Right atrium auricular region (tissue), 2 donors: ENCODE data around the gene TFE3. TPM values are rescaled to one million over a fixed set of nuclear protein-coding genes. Genes with fewer than 3 reads are reported as not detected.
A peak's percentile ranks its signal among the peaks of the same experiment; 100 is the strongest.

Experiments
- DNase-seq: peaks from one replicate; pipeline ENCODE4 v3.0.0-alpha.2; 2019; ENCODE audit warnings: low spot score
- H3K27ac ChIP-seq, 2 donors: fragments of 200-600 bp; sonication (generic); 1 replicate in 1 of 2; 2 replicates in 1 of 2; pipeline ENCODE4 v1.5.1; 2016 to 2019
- H3K27me3 ChIP-seq, 2 donors: fragments of 200-600 bp; sonication (generic); one replicate each; pipeline versions ENCODE4 v1.5.1 to v1.6.0; 2017 to 2019
- H3K36me3 ChIP-seq: fragments of 200-600 bp; sonication (generic); one replicate; pipeline ENCODE4 v1.5.1; 2016
- H3K4me1 ChIP-seq, 2 donors: fragments of 200-600 bp; sonication (generic); one replicate each; pipeline versions ENCODE4 v1.5.1 to v1.6.0; 2017 to 2019
- H3K4me3 ChIP-seq, 2 donors: fragments of 200-600 bp; sonication (generic); 1 replicate in 1 of 2; 2 replicates in 1 of 2; pipeline ENCODE4 v1.5.1; 2017 to 2019; ENCODE audit warnings: mild to moderate bottlenecking in 1 of 2, moderate library complexity in 1 of 2
- H3K9me3 ChIP-seq, 2 donors: fragments of 200-600 bp; sonication (generic); one replicate each; pipeline ENCODE4 v1.5.1; 2019
- total RNA-seq, 2 donors: library from RNA; depleted of rRNA; stranded (reverse); fragments of >200 nt; gene quantifications; one replicate each; pipeline ENCODE4 v1.1.0, GENCODE V29; 2016
- TF ChIP-seq, protein P1 (sequence below), 2 donors: fragments of 200-600 bp; sonication (generic); IDR thresholded peaks; one replicate each; pipeline ENCODE4 v1.5.1; 2019; ENCODE audit warnings: antibody characterized with exemption in 2 of 2

TFE3 gene
- total RNA-seq, 2 donors from 2014 or later: 25.8 to 60.3 TPM

GRCh38 chrX:49077941-49078340 lies 34.8 kb upstream of the TFE3 start:
- peaks cover 0 to 21% of the 10 kb centered on the region in 2 donors for H3K4me1 ChIP-seq
- no peak overlapping the region for H3K4me3 ChIP-seq
- peaks cover 19% of the 10 kb centered on the region for H3K36me3 ChIP-seq
- no peak for DNase-seq
- no peaks in the 10 kb centered on the region for H3K9me3 ChIP-seq
- H3K27ac ChIP-seq: no peak overlapping the region
- TF ChIP-seq, protein P1, sequence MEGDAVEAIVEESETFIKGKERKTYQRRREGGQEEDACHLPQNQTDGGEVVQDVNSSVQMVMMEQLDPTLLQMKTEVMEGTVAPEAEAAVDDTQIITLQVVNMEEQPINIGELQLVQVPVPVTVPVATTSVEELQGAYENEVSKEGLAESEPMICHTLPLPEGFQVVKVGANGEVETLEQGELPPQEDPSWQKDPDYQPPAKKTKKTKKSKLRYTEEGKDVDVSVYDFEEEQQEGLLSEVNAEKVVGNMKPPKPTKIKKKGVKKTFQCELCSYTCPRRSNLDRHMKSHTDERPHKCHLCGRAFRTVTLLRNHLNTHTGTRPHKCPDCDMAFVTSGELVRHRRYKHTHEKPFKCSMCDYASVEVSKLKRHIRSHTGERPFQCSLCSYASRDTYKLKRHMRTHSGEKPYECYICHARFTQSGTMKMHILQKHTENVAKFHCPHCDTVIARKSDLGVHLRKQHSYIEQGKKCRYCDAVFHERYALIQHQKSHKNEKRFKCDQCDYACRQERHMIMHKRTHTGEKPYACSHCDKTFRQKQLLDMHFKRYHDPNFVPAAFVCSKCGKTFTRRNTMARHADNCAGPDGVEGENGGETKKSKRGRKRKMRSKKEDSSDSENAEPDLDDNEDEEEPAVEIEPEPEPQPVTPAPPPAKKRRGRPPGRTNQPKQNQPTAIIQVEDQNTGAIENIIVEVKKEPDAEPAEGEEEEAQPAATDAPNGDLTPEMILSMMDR (IDR thresholded peaks at IDR 0.05): no peak
- no peaks in the 10 kb centered on the region for H3K27me3 ChIP-seq

- TF ChIP-seq, protein P1 (IDR thresholded peaks at IDR 0.05): no peak
- Histone ChIP-seq H3K4me1 (peaks cover 0 to 27% of the 10 kb centered on the region in 2 donors), H3K27ac (no peak overlapping the region), H3K4me3 (no peak overlapping the region), H3K36me3 (peaks cover 19% of the 10 kb centered on the region), H3K9me3 (no peaks in the 10 kb centered on the region), H3K27me3 (no peaks in the 10 kb centered on the region)
- no peak for DNase-seq
Measured at GRCh38 chrX:49075347-49075746, 32.2 kb upstream of the TFE3 start.

DNA sequence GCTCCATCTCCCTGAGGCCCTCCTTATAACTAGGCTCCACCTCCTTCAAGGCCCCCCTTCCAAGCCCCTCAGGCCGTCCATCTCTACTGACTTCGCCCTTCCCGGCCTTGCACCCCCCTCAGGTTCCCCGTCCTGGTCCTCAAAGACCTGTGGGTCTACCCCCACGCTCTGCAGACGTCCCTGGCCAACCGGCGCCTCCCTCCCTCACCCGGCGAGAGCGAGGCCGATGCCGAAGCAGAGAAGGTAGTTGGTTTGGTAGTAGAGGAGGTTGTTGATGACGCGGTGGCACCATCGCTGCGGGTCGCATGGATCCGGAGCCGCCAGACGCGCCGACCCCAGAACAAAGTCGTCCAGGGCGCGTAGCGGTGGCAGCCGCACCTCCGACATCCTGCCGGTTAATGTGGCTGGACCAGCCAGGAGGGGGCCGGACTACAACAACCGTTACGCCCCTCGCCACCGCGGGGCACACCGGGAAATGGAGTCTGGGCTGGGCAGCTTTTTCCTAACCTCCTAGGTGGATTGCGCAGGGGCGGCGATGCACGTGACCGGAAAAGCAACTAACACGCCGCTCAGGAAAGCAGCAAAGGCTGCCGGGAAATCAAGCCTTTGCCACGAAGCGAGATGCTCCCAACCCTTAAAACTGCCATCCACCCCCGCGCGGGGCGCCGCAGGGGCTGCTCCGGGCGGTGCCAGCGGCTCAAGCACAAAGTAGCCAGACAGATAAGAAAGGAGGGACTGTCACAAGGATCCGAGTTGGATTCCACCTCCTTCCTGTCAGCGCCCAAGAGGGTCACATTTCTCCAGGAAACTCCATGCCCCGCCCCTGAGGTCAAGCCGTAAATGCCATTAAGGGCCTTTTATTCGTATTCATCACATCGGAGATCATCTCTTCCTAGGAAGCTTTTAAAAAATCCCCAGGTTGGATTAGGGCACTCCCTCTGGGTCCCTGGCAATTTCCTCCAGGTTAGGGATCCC lies 30.7 kb upstream of the TFE3 start, which contains the start of gene PRAF2:
TSS of gene PRAF2 (minus strand) at position 402 of the 975 bp plus-strand sequence. CDS start at position 387, 15 bp downstream.
- Histone ChIP-seq H3K27ac (peak within 1 kb of the TSS; percentile 70 to 80), H3K4me3 (peak within 1 kb of the TSS; percentile 51 to 59), H3K36me3 (peaks cover 19% of the 10 kb centered on the region), H3K27me3 (no peaks in the 10 kb centered on the region), H3K4me1 (peaks cover 0 to 24% of the 10 kb centered on the region in 2 donors), H3K9me3 (no peaks in the 10 kb centered on the region)
- DNase-seq: peak; percentile 96
- TF ChIP-seq, protein P1 (IDR thresholded peaks at IDR 0.05): no peak

DNA sequence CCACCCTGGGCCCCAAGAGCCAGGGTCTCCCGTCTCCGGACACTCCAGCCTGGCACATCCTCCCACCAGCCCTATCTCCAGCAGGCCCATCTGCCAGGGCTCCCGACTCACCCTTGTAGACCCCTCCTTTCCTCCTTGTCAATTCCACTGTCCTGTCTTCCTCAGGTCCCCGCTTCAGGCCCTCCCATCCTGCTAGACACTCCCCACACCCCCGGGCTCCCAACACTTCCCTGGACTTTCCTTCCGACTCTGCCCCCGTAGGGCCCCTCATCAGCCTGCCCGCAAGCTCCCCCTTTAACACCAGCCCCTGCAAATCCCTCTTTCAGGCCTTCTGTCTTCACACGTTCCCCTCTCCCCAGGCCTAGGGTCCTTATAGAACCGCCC lies 29.5 kb upstream of the TFE3 start:
- no peak for DNase-seq
- TF ChIP-seq, protein P1 (IDR thresholded peaks at IDR 0.05): no peak
- peaks cover 0 to 18% of the 10 kb centered on the region in 2 donors for H3K4me1 ChIP-seq
- H3K4me3 ChIP-seq: peak overlapping the region; percentile 20 to 59
- H3K9me3 ChIP-seq: no peaks in the 10 kb centered on the region
- peaks cover 17% of the 10 kb centered on the region for H3K36me3 ChIP-seq
- no peaks in the 10 kb centered on the region for H3K27me3 ChIP-seq
- H3K27ac ChIP-seq: peak overlapping the region in 1 of 2 donors; percentile 52

- H3K27ac ChIP-seq: peak overlapping the region; percentile 46 to 52
- peak overlapping the region; percentile 20 to 59 for H3K4me3 ChIP-seq
- H3K36me3 ChIP-seq: peaks cover 11% of the 10 kb centered on the region
- no peaks in the 10 kb centered on the region for H3K27me3 ChIP-seq
- TF ChIP-seq, protein P1 (IDR thresholded peaks at IDR 0.05): no peak
- no peaks in the 10 kb centered on the region for H3K9me3 ChIP-seq
- peak; percentile 81 for DNase-seq
- peaks cover 0 to 18% of the 10 kb centered on the region in 2 donors for H3K4me1 ChIP-seq
Measured at GRCh38 chrX:49071877-49072711, 28.9 kb upstream of the TFE3 start.
